GM18868 (cell line): ENCODE measurements around the gene PHRF1.

Experiments used
- ATAC-seq: cut with Tn5 transposase; IDR thresholded peaks from one replicate; pipeline ENCODE4 v1.9.1; 2021; ENCODE audit warnings: mild to moderate bottlenecking, moderate library complexity; ENCODE audit not compliant: unreplicated experiment

PHRF1 gene

DNA sequence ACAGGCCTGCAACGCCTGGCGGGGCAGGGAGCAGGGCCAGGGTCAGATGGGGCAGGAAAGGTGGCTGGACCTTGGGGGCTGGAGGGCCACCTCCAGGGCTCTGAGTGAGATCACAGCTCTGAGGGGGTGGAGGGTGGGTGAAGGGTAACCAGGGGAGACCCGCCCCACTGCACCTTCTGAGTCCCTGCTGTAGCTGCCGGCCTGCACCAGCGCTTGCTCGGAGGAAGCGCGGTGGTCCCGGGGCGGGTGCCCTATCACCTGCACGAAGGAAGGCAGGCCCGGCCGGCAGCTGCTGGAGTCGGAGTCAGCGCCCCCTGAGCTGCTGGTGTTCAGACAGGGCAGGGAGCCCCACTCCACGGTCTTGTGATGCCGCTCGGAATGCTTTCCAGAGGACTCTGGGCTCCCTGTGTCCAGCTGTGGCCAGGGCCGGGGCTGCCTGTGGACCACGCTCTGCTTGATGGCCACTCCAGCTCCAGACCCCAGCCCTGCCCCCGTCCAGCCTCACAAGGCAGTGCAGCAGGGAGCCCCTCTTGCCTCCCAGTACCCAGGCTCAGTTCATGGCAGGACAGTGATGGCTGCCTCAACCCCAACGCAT lies 19.5 kb upstream of the PHRF1 start:
- ATAC-seq = no peak

DNA sequence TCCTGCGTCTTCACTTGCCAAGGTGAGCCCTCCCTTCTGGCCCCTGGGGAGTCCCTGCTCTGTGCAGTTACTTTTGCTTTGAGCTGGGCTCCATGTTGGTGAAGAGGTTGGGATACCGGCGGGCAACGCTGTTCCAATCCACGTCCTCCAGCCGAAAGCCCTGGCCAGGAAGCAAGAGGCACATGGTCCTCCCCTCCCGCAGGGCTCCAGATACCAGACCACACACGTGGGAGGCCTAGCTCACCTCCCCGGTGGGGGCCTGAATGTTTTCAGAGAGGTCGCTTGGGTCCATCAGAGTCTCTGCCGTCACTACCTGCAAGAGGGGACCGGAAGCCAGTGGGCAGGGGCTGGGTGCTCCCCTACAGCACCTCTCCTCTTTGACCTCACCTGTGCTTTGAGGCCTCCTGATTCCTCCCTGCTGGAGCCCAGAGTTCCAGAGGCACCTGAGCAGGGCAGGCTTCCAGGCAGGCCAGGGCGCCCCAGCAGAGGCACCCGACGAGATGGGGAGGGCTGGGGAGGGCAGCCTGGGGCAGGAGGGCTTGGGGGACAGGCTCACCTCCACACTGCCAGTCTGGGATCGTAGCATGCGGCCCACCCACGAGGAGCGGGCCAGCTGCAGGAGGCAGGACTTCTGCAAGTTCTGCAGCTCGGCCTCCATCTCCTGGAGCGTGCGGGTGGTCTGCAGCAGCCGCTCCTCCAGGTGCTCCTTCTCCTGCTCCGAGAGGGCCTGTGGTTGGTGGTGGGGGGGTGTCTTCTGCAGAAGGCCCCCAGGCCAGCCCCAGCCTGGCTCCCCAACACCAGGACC lies 18.7 kb upstream of the PHRF1 start:
- no peak for ATAC-seq

DNA sequence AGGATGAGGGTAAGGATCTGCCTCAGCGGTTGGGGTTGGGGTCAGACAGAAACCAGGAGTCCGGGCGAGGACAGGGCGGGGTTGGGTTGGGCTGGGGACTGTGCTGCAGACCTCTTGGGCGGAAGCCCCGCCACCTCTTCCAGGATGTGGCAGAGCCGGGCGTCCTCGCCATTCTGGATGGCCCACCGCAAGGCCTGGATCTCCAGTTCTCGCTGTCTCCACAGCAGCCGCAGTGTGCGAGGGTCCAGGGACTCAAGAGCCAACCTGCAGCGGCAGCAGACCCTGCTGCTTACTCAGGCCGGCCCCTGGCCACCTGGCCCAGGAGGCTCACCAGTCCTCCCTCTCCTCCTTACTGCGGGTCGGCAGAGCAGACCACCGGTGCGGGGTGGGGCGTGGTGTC lies 17.8 kb upstream of the PHRF1 start:
- ATAC-seq = no peak

DNA sequence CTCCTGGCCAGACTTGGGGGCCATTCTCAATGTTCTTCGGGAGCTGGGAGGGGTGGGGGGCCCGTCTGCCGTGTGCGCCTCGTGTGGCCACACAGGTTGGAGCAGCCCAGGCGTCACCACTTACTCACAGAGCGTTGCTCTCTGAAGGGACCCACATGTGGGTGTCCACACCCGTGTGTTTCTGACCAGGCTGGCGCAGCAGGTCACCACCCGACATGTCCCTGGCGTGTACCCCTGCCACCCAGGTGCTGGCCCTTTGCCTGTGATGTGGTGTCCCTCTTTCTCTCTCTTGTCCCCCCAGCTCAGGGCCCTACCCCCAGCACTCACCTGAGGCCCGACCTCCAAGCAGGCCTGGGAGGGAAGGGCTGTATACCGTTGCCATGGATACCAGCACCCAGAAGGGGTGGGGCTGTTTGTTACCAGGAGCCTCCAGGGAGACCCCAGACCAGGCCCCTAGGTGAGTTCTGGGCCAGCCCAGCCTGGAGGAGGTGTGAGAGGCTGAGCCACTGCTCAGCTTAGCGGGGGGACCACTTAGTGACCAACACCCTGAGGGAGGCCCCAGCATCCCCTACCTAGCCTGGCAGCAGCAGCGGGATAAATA lies 17.1 kb upstream of the PHRF1 start:
- no peak for ATAC-seq

DNA sequence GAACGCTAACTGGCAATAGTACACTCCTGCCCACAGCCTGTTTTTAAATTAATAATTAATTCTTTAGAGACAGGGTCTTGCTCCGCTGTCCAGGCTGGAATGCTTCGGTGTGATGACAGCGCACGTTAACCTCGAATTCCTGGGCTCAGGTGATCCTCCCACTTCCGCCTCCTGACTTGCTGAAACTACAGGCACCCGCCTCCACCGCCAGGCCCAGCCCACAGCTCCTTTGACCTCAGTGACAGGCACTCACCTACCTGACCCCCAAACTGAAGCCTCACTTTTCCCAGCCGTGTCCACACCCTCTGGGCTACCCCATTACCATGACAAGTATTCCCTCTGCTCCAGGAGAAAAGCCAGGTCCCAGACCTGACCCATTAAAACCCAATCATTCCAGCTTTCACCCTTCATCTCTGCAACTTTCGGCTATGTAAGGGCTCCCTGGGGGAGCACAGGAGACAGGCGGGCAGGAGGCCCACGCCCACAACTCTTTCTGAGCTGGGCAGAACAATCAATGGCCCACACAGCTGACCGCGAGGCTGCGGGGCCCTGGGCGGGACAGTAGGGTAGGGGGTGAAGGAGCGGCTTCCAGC lies 16.5 kb upstream of the PHRF1 start:
- ATAC-seq = no peak

DNA sequence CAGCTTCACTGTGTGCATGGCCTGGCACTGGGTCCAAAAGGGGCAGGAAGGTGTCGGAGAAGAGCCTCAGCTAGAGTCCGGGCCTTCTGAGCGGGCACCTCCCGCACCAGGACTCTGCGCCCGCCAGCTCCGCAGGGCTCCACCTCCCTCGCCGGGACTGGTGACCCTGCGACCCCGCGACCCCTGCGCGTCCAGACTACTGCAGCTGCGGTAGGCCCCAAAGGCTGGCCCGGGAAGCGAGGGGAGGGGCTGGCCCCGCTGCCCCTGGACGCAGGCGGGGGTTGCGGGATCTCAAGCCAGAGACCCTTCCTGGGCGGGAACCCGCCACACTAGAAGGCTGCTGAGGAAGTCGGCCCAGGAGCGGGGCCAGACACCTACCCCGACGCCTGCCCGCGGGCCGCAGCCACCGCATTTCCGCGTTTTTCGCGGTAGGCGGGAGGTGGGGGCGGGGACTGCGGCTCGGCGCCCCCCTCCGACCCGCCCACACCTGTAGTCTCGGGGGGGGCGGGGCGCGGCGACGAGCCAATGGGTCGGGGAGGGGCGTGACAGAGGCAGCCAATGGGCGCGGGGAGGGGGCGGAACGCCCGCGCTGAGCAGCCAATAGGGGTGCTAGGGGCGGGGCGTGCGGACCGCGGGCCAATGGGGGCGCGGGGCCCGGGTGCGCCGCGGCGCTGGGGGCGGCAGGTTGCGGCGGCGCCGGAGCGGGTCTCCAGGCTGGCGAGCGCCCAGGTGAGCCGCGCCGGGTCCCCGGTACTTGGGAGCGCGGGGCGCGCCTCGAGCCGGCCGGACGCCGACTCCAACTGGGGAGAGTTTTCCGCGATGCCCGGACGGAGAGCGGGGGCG lies 15.7 kb upstream of the PHRF1 start, which contains the start of the genes LMNTD2 and RASSF7:
Gene LMNTD2 (minus strand): TSS at position 434 of the 843 bp plus-strand sequence. CDS start 22 bp downstream, at position 412.
Gene RASSF7 (plus strand): TSS at position 666 of the 843 bp plus-strand sequence. CDS start 799 bp downstream, outside the sequence.
- peak; percentile 85 for ATAC-seq

DNA sequence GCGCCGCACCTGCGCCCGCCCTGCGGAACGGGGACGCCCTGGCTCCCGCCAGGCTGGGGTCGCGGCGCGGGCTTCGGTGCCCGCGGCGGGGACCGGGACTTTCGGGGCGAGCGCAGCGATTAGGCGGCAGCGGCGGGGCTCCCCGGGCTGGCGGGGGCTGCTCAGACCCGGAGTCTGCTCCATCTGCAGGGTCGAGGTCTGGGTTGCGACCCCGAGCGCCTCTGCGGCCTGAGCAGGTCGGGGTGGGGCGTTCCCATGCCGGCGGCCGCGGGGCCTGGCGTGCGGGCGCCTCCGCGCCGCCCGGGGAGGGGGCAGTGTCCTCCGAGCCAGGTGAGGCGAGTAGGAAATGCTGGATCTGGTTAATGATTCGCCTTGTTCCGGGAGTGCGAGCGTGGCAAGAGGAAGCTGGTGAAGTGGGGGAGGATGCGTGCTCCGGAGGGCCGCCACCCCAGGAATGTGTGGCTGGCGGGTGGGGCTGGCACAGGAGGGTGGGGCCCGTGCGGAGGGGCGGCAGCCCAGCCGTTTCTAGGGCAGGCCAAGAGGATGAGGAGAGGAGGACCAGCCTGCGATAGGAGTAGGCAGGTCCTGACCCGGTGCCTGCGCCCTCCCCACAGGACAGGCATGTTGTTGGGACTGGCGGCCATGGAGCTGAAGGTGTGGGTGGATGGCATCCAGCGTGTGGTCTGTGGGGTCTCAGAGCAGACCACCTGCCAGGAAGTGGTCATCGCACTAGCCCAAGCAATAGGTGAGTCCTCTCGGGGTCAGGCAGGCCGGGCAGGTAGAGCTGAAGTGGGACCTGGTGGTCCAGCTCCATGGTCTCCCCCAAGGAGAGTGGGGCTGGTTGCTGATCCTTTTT lies 14.9 kb upstream of the PHRF1 start:
- ATAC-seq = peak; percentile 20

DNA sequence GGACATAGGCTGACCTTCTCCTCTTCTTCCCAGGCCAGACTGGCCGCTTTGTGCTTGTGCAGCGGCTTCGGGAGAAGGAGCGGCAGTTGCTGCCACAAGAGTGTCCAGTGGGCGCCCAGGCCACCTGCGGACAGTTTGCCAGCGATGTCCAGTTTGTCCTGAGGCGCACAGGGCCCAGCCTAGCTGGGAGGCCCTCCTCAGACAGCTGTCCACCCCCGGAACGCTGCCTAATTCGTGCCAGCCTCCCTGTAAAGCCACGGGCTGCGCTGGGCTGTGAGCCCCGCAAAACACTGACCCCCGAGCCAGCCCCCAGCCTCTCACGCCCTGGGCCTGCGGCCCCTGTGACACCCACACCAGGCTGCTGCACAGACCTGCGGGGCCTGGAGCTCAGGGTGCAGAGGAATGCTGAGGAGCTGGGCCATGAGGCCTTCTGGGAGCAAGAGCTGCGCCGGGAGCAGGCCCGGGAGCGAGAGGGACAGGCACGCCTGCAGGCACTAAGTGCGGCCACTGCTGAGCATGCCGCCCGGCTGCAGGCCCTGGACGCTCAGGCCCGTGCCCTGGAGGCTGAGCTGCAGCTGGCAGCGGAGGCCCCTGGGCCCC lies 14.1 kb upstream of the PHRF1 start:
- no peak for ATAC-seq

DNA sequence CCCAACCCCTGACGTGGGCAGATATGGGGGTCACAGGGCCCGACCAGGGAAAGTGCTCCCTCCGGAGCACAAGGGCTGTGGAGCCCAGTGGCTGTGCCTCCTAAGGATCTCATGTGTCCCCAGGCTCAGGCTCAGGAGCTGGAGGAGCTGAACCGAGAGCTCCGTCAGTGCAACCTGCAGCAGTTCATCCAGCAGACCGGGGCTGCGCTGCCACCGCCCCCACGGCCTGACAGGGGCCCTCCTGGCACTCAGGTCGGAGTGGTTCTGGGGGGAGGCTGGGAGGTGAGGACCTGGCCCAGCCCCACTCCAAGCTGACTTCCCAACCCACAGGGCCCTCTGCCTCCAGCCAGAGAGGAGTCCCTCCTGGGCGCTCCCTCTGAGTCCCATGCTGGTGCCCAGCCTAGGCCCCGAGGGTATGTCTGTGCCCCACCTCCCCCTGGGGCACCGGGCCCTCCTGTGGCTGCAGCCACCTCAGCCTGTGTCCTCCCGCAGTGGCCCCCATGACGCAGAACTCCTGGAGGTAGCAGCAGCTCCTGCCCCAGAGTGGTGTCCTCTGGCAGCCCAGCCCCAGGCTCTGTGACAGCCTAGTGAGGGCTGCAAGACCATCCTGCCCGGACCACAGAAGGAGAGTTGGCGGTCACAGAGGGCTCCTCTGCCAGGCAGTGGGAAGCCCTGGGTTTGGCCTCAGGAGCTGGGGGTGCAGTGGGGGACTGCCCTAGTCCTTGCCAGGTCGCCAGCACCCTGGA lies 13.0 kb upstream of the PHRF1 start:
- no peak for ATAC-seq

DNA sequence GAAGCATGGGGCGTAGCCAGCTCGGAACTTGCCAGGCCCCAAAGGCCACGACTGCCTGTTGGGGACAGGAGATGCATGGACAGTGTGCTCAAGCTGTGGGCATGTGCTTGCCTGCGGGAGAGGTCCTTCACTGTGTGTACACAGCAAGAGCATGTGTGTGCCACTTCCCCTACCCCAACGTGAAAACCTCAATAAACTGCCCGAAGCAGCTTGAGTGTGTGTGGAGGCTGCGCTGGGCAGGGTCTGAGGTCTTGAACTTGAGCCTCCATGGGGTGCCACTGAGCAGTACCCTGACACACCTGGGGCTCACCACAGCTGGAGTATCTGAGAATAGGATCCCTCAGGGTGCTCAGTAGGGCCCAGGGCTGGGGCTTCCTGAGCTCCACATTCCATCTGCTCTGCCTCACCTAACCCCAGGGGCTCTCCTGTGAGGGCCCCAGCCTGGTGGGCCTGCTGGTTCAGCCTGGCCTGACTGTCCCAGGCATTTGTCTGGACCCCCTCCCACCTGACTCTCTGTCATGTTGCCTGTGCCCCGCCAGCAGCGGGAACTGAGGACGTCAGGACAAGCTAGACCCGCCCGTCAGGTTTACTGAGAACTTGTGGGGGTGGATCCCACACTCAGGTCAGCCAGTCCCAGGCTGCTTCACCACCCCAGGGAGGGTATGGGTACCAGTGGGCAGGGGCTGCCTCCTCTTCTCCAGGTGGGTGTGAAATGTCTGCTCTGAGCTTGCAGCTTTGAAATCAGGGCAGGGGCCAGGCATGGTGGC lies 12.3 kb upstream of the PHRF1 start:
- no peak for ATAC-seq

DNA sequence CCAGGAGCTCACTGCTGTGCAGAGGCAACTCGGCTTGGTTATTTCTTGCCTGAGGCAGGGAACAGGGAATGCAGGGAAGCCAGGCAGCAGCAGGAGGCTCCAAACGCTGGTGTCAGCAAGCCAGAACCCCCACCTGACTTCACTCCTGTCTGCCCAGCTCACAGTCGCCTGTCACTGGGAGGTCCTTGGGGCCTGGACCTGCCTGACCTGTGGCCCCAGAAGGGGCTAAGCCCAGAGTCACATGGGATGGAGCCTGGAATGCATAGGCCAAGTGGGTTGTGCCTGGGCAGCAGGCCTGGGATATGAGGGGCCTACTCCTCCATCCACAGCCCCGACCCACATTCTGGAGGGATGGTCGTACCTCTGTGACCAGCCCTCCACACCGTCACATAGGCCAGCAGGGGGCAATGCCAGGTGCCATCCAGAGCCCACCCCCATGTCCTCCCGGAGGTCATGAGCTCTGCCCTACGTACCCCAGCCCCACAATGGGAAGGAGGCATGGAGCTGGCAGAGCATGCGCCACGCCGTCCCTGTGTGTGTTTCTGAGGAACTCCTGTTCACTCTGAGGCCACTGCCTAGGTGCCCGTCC lies 10.3 kb upstream of the PHRF1 start:
- ATAC-seq = no peak

DNA sequence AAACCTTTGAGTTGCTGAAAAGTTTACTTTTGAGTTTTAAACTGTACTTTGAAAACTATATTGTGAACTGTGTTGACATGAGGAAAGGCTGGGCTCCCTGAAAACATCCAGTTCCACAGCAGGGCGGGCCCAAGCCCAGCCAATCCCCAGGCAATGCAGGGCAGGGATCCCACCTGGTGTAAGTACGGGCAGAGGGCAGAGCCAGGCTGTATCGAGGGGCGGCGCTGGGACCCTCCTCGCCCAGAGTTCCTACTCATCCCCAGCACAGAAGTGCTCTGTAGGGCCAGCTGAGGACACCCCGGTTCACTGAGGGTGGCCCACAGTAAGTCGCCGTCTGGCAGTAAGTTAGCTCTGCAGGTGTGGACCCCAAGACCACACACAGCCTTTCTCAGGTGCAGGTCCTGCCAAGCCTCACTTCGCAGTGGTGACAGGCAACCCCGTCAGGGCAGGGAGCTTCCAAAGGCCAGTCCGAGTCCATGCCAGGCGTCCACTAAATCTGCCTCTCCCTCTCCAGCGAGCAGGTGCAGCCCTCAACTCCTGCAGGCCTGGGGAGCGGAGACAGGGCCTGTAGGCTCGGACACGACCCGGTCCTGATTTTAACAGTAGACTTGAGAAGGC lies 9.2 kb upstream of the PHRF1 start:
- ATAC-seq = no peak

DNA sequence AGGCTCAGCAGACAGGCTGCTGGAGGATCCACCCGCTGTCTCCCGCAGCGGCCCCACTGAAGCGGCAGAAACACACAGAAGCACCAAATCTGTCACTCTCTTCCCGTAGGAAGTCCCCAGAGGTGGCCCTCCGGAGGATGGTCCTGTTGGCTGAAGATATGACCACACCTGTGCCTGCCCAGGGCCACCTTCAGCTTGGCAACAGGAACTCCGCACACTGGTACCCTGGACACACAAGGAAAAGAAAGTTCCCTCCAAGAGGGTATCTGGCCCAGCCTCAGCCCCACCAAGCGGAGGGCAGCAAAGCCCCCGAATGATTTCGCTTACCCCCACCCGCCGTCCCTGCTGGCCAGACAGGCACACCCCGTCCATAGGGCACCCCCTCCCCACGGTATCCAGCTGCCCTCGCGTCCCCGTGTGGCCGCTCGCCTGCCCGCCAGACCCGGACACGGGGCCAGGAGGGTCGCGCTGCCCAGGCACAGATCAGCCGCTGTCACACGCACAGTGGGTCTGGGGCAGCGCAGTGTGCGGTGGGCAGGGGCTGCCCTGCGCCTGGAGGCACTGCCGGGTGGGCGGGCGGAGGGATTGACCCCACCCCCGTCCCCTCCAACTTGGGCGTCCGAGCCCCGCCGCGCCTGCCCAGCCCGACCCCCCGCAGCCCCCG lies 8.5 kb upstream of the PHRF1 start:
- no peak for ATAC-seq

DNA sequence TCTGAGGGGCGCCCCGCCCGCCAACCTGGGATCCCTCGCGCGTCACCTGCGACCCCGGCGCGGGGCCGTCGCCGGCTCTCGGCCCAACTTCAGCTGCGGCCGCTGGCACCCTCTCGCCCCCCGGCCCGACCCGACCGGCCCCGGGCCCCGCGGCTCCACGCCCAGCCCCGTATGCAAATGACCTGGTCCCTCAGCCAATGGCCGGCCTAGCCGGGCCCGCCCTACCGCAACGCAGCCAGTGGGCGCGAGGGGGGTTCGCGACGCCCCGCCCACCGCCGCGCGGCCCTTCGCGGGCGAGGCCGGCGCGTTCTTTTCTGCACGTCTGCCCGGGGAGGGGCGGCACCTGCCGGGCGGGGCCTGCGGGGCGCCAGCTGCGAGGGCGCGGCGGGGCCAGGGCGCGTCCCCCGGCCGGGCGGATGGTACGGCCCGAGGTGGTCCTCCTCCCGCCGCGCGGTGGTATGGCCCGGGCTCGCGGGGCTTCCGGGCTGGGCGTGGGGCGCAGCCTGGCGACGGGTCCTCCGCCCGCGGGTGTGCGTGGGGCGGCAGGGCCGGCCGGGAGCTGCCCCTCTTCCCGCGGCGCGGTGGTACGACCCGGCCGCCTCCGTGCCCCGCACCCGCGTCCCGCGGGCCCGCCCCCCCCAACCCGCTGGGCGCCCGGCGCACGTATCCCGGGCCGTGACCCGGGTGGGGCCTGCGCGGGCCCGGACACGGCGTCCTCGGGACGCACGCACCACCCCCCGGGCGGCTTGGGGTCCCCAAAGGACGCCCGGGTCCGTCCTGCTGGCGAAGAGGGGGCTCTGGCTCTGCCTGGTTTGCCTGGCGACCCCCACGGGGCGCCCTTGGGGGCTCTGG lies 7.7 kb upstream of the PHRF1 start:
- ATAC-seq = peak; percentile 89

DNA sequence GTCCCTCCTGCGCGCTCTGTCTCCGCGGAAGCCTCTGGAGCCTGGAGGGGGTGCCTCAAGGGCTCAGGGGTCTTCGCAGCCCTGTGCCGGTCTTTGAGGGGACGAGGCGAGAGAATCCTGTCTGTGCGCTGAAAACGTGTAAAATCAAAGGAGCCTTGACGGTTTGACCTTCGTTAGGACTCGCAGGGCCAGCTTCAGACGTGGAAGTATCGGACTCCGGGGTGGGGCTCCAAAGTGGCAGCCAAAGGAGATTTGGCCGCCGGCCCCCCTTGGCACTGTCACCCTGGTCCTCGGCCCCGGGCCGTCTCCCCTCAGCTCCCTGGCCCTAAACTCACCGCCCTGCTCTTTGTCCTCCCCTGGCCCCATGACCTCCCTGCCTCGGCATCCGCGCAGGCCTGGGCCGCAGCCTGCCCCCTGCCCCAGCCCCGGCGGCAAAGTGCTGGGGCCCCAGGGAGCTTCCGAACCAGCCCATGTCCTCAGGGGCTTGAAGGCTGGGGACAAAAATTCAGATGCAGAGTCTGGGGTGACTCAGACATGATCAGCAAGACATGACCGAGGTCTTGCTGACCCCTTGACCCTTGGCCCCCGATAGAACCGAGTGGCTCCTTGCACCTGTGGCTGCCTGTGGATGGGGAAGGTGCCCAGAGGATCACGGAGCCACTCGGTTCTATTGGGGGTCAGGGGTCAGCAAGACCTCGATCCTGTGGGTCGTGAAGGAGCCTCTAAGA lies 6.9 kb upstream of the PHRF1 start:
- ATAC-seq = no peak
